ENCODE measurements around the gene RHEB. TPM values are rescaled to one million over a fixed set of nuclear protein-coding genes. Genes with fewer than 3 reads are reported as not detected.

Gene RHEB
- polyA plus RNA-seq, 1 of the 3 experiments (the other 2 are of a cell fraction): 87.3 TPM

- CTCF ChIA-PET: interaction anchor here (1.2 to 7.5 kb wide), 4 partner anchors 8 to 313 kb away, joined by 3 to 126 read pairs (median 10); no protein-coding TSS in a partner anchor
Measured at GRCh38 chr7:151446412-151446811, 73.3 kb downstream of the RHEB start.

More at GRCh38 chr7:151446412-151446811, 73.3 kb downstream of the RHEB start:
- H2AFZ ChIP-seq (ENCODE audit: low read depth): no peak overlapping the region
- H3F3A ChIP-seq (replicated peaks; ENCODE audit: insufficient read depth): no peaks in the 10 kb centered on the region
- no peaks in the 10 kb centered on the region for H3K27me3 ChIP-seq (ENCODE audit: insufficient read depth)
- H3K79me2 ChIP-seq (ENCODE audit: insufficient read depth): no peaks in the 10 kb centered on the region
- H3K36me3 ChIP-seq (replicated peaks in 1 of 2; ENCODE audit: control insufficient read depth in 1 of 2, insufficient read depth in 2 of 2, low read length in 1 of 2): no peaks in the 10 kb centered on the region
- H3K27ac ChIP-seq (ENCODE audit: low read depth in 2 of 2, low read length in 1 of 2): no peak overlapping the region
- no peak overlapping the region for H3K4me2 ChIP-seq
- H3K9ac ChIP-seq: no peak overlapping the region
- H3K9me3 ChIP-seq: no peaks in the 10 kb centered on the region
- H4K20me1 ChIP-seq (ENCODE audit: insufficient read depth): no peaks in the 10 kb centered on the region
- POLR2A ChIA-PET: no interaction called here
- H3K4me3 ChIP-seq (ENCODE audit: low read depth in 2 of 2, low read length in 1 of 2): no peak overlapping the region
- no peaks in the 10 kb centered on the region for H3K9me2 ChIP-seq
- TF ChIP-seq SMC3 (IDR thresholded peaks at IDR 0.05; ENCODE audit: low read depth, low read length) (no peak), FOSL2 (IDR thresholded peaks at IDR 0.05; ENCODE audit: borderline replicate concordance, low read depth) (no peak), MXI1 (IDR thresholded peaks at IDR 0.05; ENCODE audit: low read depth, low read length) (no peak), RXRA (IDR thresholded peaks at IDR 0.05; ENCODE audit: borderline replicate concordance, low read depth) (no peak), FOXM1 (IDR thresholded peaks at IDR 0.05; ENCODE audit: low read depth) (no peak), ELF1 (IDR thresholded peaks at IDR 0.05) (no peak), USF1 (IDR thresholded peaks at IDR 0.05; ENCODE audit: borderline replicate concordance, low read depth) (no peak), RAD21 (IDR thresholded peaks at IDR 0.05; ENCODE audit: low read length) (no peak), RFX5 (IDR thresholded peaks at IDR 0.05; ENCODE audit: low read length) (no peak), PBX3 (IDR thresholded peaks at IDR 0.05) (no peak), GATA2 (CRISPR knock-in tag; IDR thresholded peaks at IDR 0.05) (no peak), NRF1 (IDR thresholded peaks at IDR 0.05; ENCODE audit: low read depth, low read length) (no peak), MEF2A (IDR thresholded peaks at IDR 0.05; ENCODE audit: borderline replicate concordance, low read depth) (no peak), MAX (IDR thresholded peaks at IDR 0.05; ENCODE audit: low read depth) (no peak), TEAD4 (IDR thresholded peaks at IDR 0.05; ENCODE audit: borderline replicate concordance, insufficient read depth) (no peak), REST (IDR thresholded peaks at IDR 0.05; ENCODE audit: low read depth, low read length) (no peak), EZH2phosphoT487 (IDR thresholded peaks at IDR 0.05; ENCODE audit: borderline replicate concordance, low read depth) (no peak), IRF3 (IDR thresholded peaks at IDR 0.05; ENCODE audit: low read depth, low read length) (no peak)
- no peaks in the 10 kb centered on the region for H3K4me1 ChIP-seq (ENCODE audit: control insufficient read depth in 1 of 2, insufficient read depth in 2 of 2, low read depth in 1 of 2, low read length in 1 of 2)
- no peak for DNase-seq
- WGBS (ENCODE audit: low lambda C conversion rate): 84% methylated on average over 2 of the region's 2 CpGs
